MCF 10A (cell line): ENCODE data around the gene IGFBPL1. TPM values are rescaled to one million over a fixed set of nuclear protein-coding genes. Genes with fewer than 3 reads are reported as not detected.

ENCODE experiments used
- BruUV-seq: library from RNA; stranded (reverse); fragments of 400-500 nt; replicated peaks from 2 replicates; lab custom pipeline; 2021; lab: Mats Ljungman, UMichigan
- CTCF ChIA-PET: fragments of 300-600 bp; sonication (Branson Sonifier 250); formaldehyde crosslinking; extraction: SDS; loops from one replicate; lab custom pipeline; 2021; ENCODE audit warnings: antibody characterized with exemption, inconsistent platforms; lab: Yijun Ruan, JAX
- POLR2A ChIA-PET: fragments of 300-600, 350-650 bp; sonication (Branson Sonifier 250); formaldehyde crosslinking; extraction: SDS; loops from one replicate; lab custom pipeline; 2020; ENCODE audit warnings: antibody characterized with exemption, inconsistent platforms; lab: Yijun Ruan, JAX
- DNase-seq: peaks from one replicate; pipeline ENCODE4 v3.0.0-alpha.2; 2018; ENCODE audit not compliant: unreplicated experiment
- H3K27ac Mint-ChIP-seq: one replicate; pipeline ENCODE4 v1.8.0; 2022; ENCODE audit warnings: mild to moderate bottlenecking, low read depth, mixed read lengths; ENCODE audit not compliant: unreplicated experiment
- H3K27me3 Mint-ChIP-seq: one replicate; pipeline ENCODE4 v1.8.0; 2022; ENCODE audit warnings: mixed read lengths; ENCODE audit not compliant: insufficient read depth, unreplicated experiment
- H3K36me3 Mint-ChIP-seq: one replicate; pipeline ENCODE4 v1.8.0; 2022; ENCODE audit warnings: mild to moderate bottlenecking, moderate library complexity, mixed read lengths; ENCODE audit not compliant: insufficient read depth, unreplicated experiment
- H3K4me1 Mint-ChIP-seq: one replicate; pipeline ENCODE4 v1.8.0; 2022; ENCODE audit warnings: mixed read lengths; ENCODE audit not compliant: insufficient read depth, unreplicated experiment
- H3K4me3 Mint-ChIP-seq: one replicate; pipeline ENCODE4 v1.8.0; 2022; ENCODE audit warnings: mild to moderate bottlenecking, moderate library complexity, mixed read lengths; ENCODE audit not compliant: unreplicated experiment
- H3K9me3 Mint-ChIP-seq: one replicate; pipeline ENCODE4 v1.8.0; 2022; ENCODE audit warnings: mixed read lengths; ENCODE audit not compliant: unreplicated experiment
- CTCF ChIP-seq: fragments of 200-600 bp; IDR thresholded peaks from one replicate; pipeline ENCODE4 v1.8.0; 2022; ENCODE audit warnings: antibody characterized with exemption, mild to moderate bottlenecking; ENCODE audit not compliant: unreplicated experiment
- intact Hi-C: fragments of 100-400 bp; cut with micrococcal nuclease; formaldehyde crosslinking; loops from 2 replicates; pipeline ENCODE4 v1.14.1; 2022
- total RNA-seq: library from RNA; stranded (reverse); gene quantifications from 2 replicates; pipeline ENCODE4 v1.2.3, GENCODE V29; 2022

The IGFBPL1 gene
- total RNA-seq, 1 experiment from 2014 or later = not detected

GRCh38 chr9:38390442-38390841 is 33.8 kb downstream of the IGFBPL1 start:
- no peak overlapping the region for H3K27ac Mint-ChIP-seq
- H3K27me3 Mint-ChIP-seq = no peaks in the 10 kb centered on the region
- intact Hi-C loops = no loop called here
- BruUV-seq = no TSS peak
- H3K4me1 Mint-ChIP-seq = peaks cover 17% of the 10 kb centered on the region
- CTCF ChIA-PET = interaction anchor here (0.6 to 2.9 kb wide), 4 partner anchors 11 to 477 kb away, joined by 3 to 10 read pairs (median 8); no protein-coding TSS in a partner anchor
- no peak overlapping the region for H3K4me3 Mint-ChIP-seq
- POLR2A ChIA-PET = no interaction called here
- no peaks in the 10 kb centered on the region for H3K9me3 Mint-ChIP-seq
- no peak for DNase-seq
- H3K36me3 Mint-ChIP-seq = peaks cover 14% of the 10 kb centered on the region
- TF ChIP-seq CTCF = no peak

- intact Hi-C loops = no loop called here
- peaks cover 10% of the 10 kb centered on the region for H3K9me3 Mint-ChIP-seq
- TF ChIP-seq CTCF = no peak
- no peak overlapping the region for H3K27ac Mint-ChIP-seq
- peaks cover 6% of the 10 kb centered on the region for H3K36me3 Mint-ChIP-seq
- no peak for DNase-seq
- no TSS peak for BruUV-seq
- H3K27me3 Mint-ChIP-seq = no peaks in the 10 kb centered on the region
- H3K4me1 Mint-ChIP-seq = peaks cover 17% of the 10 kb centered on the region
- CTCF ChIA-PET = interaction anchor here (0.6 to 2.9 kb wide), 5 partner anchors 10 to 1343 kb away, joined by 3 to 10 read pairs (median 10); no protein-coding TSS in a partner anchor
- H3K4me3 Mint-ChIP-seq = no peak overlapping the region
- POLR2A ChIA-PET = interaction anchor here (0.6 kb wide), 1 partner anchor 13 kb away, joined by 3 read pairs; no protein-coding TSS in a partner anchor
Measured at GRCh38 chr9:38389313-38389712, 34.9 kb downstream of the IGFBPL1 start.

GRCh38 chr9:38388283-38389223 is 35.7 kb downstream of the IGFBPL1 start:
- Mint-ChIP-seq H3K27ac (no peak overlapping the region), H3K4me3 (no peak overlapping the region), H3K27me3 (no peaks in the 10 kb centered on the region), H3K9me3 (peaks cover 10% of the 10 kb centered on the region), H3K4me1 (peaks cover 13% of the 10 kb centered on the region), H3K36me3 (peaks cover 6% of the 10 kb centered on the region)
- ChIA-PET POLR2A (interaction anchor here (0.6 to 0.9 kb wide), 3 partner anchors 12 to 352 kb away, joined by 3 to 5 read pairs (median 3); no protein-coding TSS in a partner anchor), CTCF (interaction anchor here (0.5 to 2.9 kb wide), 4 partner anchors 10 to 70 kb away, joined by 3 to 10 read pairs (median 3); no protein-coding TSS in a partner anchor)
- peak; percentile 48 for DNase-seq
- no peak for TF ChIP-seq CTCF
- BruUV-seq = no TSS peak
- intact Hi-C loops = no loop called here

GRCh38 chr9:38387751-38388150 is 36.5 kb downstream of the IGFBPL1 start:
- Mint-ChIP-seq H3K4me3 (no peak overlapping the region), H3K9me3 (peaks cover 10% of the 10 kb centered on the region), H3K27ac (no peak overlapping the region), H3K27me3 (no peaks in the 10 kb centered on the region), H3K4me1 (peaks cover 8% of the 10 kb centered on the region), H3K36me3 (peaks cover 6% of the 10 kb centered on the region)
- TF ChIP-seq CTCF = no peak
- POLR2A ChIA-PET = interaction anchor here (0.7 to 0.9 kb wide), 2 partner anchors 60 to 352 kb away, joined by 3 to 5 read pairs; no protein-coding TSS in a partner anchor
- intact Hi-C loops = no loop called here
- CTCF ChIA-PET = interaction anchor here (0.6 to 2.9 kb wide), 3 partner anchors 15 to 271 kb away, joined by 3 to 10 read pairs (median 3); no protein-coding TSS in a partner anchor
- BruUV-seq = no TSS peak
- no peak for DNase-seq
